OCI-LY3 (cell line): ENCODE data around the gene HPGD.

Experiments
- H2AFZ ChIP-seq: fragments of 200-600, 300-600 bp; shearing (Covaris generic); 2 replicates; pipeline ENCODE4 v1.6.0; 2014; ENCODE audit warnings: antibody characterized with exemption, low read depth, low read length
- H3K27ac ChIP-seq: fragments of 200-600, 300-600 bp; sonication (generic); 2 replicates; pipeline ENCODE4 v1.5.1; 2014; ENCODE audit warnings: mild to moderate bottlenecking, low read length, moderate library complexity, mixed read lengths
- H3K27me3 ChIP-seq: fragments of 200-600, 300-600 bp; sonication (generic); 2 replicates; pipeline ENCODE4 v1.6.1; 2014; ENCODE audit warnings: low read depth, low read length, mixed read lengths
- H3K36me3 ChIP-seq: fragments of 200-600, 300-600 bp; sonication (generic); replicated peaks from 2 replicates; pipeline ENCODE3; 2014; ENCODE audit warnings: low read depth, low read length, mixed read lengths
- H3K4me1 ChIP-seq: fragments of 300-600, 200-600 bp; sonication (generic); 2 replicates; pipeline ENCODE4 v1.6.1; 2014; ENCODE audit warnings: low read length, mixed read lengths
- H3K4me2 ChIP-seq: fragments of 200-600, 300-600 bp; sonication (generic); 2 replicates; pipeline ENCODE4 v1.6.1; 2014; ENCODE audit warnings: low read length, mixed read lengths
- H3K4me3 ChIP-seq: fragments of 300-600, 200-600 bp; sonication (generic); 2 replicates; pipeline ENCODE4 v1.5.1; 2014; ENCODE audit warnings: antibody characterized with exemption, mild to moderate bottlenecking, low read length, moderate library complexity
- H3K79me2 ChIP-seq: fragments of 300-600, 200-600 bp; shearing (Covaris generic); 2 replicates; pipeline ENCODE4 v1.6.1; 2014; ENCODE audit warnings: mild to moderate bottlenecking, low read length, mixed read lengths
- H3K9ac ChIP-seq: fragments of 300-600, 200-600 bp; shearing (Covaris generic); 2 replicates; pipeline ENCODE4 v1.6.0; 2014; ENCODE audit warnings: mild to moderate bottlenecking, low read length, moderate library complexity
- H3K9me3 ChIP-seq: fragments of 200-600, 300-600 bp; shearing (Covaris generic); 2 replicates; pipeline ENCODE4 v1.6.1; 2014; ENCODE audit warnings: low read length, mixed read lengths; ENCODE audit not compliant: insufficient read depth
- H4K20me1 ChIP-seq: fragments of 200-600, 300-600 bp; sonication (generic); 2 replicates; pipeline ENCODE4 v1.6.1; 2016; ENCODE audit warnings: low read length, mixed read lengths; ENCODE audit not compliant: insufficient read depth
- EZH2phosphoT487 ChIP-seq: fragments of 200-600 bp; shearing (Covaris generic); IDR thresholded peaks from 2 replicates; pipeline ENCODE4 v1.6.1; 2018; ENCODE audit warnings: antibody characterized with exemption, mixed run types, low read depth
- TF ChIP-seq, protein P1 (sequence below): fragments of 200-600, 300-600 bp; sonication (generic); IDR thresholded peaks from 2 replicates; pipeline ENCODE4 v1.5.1; 2014; ENCODE audit warnings: antibody characterized with exemption, low read length, low read depth

Gene HPGD

GRCh38 chr4:174483792-174484191 is 38.5 kb downstream of the HPGD start:
- Histone ChIP-seq H3K4me2 (no peak overlapping the region), H3K27ac (no peak overlapping the region), H3K9ac (no peak overlapping the region), H3K9me3 (no peaks in the 10 kb centered on the region), H2AFZ (no peak overlapping the region), H3K4me1 (no peaks in the 10 kb centered on the region), H4K20me1 (no peaks in the 10 kb centered on the region), H3K27me3 (no peaks in the 10 kb centered on the region), H3K4me3 (no peak overlapping the region), H3K79me2 (no peaks in the 10 kb centered on the region), H3K36me3 (no peaks in the 10 kb centered on the region)
- TF ChIP-seq, protein P1, sequence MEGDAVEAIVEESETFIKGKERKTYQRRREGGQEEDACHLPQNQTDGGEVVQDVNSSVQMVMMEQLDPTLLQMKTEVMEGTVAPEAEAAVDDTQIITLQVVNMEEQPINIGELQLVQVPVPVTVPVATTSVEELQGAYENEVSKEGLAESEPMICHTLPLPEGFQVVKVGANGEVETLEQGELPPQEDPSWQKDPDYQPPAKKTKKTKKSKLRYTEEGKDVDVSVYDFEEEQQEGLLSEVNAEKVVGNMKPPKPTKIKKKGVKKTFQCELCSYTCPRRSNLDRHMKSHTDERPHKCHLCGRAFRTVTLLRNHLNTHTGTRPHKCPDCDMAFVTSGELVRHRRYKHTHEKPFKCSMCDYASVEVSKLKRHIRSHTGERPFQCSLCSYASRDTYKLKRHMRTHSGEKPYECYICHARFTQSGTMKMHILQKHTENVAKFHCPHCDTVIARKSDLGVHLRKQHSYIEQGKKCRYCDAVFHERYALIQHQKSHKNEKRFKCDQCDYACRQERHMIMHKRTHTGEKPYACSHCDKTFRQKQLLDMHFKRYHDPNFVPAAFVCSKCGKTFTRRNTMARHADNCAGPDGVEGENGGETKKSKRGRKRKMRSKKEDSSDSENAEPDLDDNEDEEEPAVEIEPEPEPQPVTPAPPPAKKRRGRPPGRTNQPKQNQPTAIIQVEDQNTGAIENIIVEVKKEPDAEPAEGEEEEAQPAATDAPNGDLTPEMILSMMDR, result no peak
- no peak for TF ChIP-seq EZH2phosphoT487

- no peak overlapping the region for H2AFZ ChIP-seq
These were observed 43.1 kb downstream of the HPGD start for GRCh38 chr4:174479140-174479539.

GRCh38 chr4:174475528-174475927 is 46.8 kb downstream of the HPGD start:
- Histone ChIP-seq H3K9ac (no peak overlapping the region), H3K27me3 (no peaks in the 10 kb centered on the region), H3K4me1 (no peaks in the 10 kb centered on the region), H3K9me3 (no peaks in the 10 kb centered on the region), H3K4me3 (no peak overlapping the region), H3K27ac (no peak overlapping the region), H3K4me2 (no peak overlapping the region), H3K79me2 (no peaks in the 10 kb centered on the region), H2AFZ (no peak overlapping the region), H3K36me3 (no peaks in the 10 kb centered on the region), H4K20me1 (no peaks in the 10 kb centered on the region)
- TF ChIP-seq EZH2phosphoT487, result no peak
- TF ChIP-seq, protein P1, result no peak

More at GRCh38 chr4:174479140-174479539, 43.1 kb downstream of the HPGD start:
- Histone ChIP-seq H3K79me2 (no peaks in the 10 kb centered on the region), H3K27me3 (no peaks in the 10 kb centered on the region), H3K4me2 (no peak overlapping the region), H3K36me3 (no peaks in the 10 kb centered on the region), H3K4me3 (no peak overlapping the region), H3K4me1 (no peaks in the 10 kb centered on the region), H4K20me1 (no peaks in the 10 kb centered on the region), H3K9me3 (no peaks in the 10 kb centered on the region), H3K9ac (no peak overlapping the region), H3K27ac (no peak overlapping the region)
- no peak for TF ChIP-seq EZH2phosphoT487
- TF ChIP-seq, protein P1, result no peak

DNA sequence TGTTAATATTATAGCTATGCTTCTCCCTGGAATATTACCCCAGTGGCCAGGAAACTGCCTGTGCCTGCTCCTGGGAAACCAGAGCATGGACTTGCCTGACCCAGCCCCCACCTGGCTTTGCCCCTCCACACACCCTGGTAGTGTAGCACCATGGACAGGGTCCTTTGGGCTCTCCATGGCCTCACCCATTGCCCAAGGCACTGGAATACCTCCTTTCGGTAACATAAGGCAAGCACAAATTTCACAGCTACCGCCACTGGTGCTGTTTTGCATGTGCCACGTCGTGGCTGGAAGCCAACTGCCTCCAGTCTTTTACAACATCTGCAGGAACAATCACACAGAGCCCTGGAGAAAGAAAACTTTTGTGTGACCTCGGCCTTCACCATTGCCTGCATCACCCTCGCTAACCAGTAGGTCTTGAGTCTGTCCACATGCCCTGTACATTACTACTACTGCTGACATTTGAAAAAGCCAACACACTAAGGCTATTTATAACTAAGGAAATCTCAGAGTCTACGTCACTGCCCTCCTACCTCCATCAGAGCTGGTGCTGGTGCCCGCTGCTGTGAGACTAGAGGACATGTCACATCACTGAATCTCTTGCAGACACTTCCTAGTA is 47.7 kb downstream of the HPGD start:
- no peaks in the 10 kb centered on the region for H3K27me3 ChIP-seq
- H3K9ac ChIP-seq, result no peak overlapping the region

More for the DNA sequence above, 47.7 kb downstream of the HPGD start:
- H3K4me3 ChIP-seq, result no peak overlapping the region
- H2AFZ ChIP-seq, result no peak overlapping the region
- TF ChIP-seq, protein P1, result no peak
- TF ChIP-seq EZH2phosphoT487, result no peak
- no peak overlapping the region for H3K27ac ChIP-seq
- H4K20me1 ChIP-seq, result no peaks in the 10 kb centered on the region
- H3K4me1 ChIP-seq, result no peaks in the 10 kb centered on the region
- H3K9me3 ChIP-seq, result no peaks in the 10 kb centered on the region
- H3K4me2 ChIP-seq, result no peak overlapping the region
- H3K36me3 ChIP-seq, result no peaks in the 10 kb centered on the region
- no peaks in the 10 kb centered on the region for H3K79me2 ChIP-seq
